TTC549 (cell line): ENCODE data around the gene UNC5C.

ENCODE experiments used
- FAIRE-seq: peaks from 2 replicates; lab custom pipeline; 2012; peaks lifted over from hg19 to GRCh38; lab: Jason Lieb, UNC

UNC5C gene

DNA sequence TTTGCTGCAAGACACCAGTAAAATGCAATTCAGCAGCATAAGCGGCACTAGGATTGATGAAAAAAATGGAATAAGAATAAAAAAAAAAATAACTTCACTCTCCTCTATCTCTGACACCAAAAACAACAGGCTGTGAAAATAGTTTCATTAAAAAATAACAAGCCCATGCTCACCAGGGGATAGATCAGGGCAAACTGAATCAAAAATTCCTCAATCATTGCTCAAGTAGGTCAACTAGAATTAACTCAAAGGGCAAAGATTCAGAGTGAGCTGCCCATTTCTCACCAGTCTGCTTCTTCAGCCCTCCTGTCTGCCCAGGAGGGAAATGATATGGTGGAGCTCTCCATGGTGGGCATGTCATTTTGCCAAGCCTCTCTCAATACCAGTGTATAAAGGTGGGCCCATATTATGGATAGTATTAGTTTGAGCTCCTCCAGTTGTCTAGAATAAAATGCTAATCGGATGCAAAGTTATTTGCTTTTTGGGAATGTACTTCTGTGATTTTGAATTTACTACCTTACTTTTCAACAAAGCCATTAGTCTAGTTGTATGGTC is 153.9 kb downstream of the UNC5C start:
- no peak for FAIRE-seq

DNA sequence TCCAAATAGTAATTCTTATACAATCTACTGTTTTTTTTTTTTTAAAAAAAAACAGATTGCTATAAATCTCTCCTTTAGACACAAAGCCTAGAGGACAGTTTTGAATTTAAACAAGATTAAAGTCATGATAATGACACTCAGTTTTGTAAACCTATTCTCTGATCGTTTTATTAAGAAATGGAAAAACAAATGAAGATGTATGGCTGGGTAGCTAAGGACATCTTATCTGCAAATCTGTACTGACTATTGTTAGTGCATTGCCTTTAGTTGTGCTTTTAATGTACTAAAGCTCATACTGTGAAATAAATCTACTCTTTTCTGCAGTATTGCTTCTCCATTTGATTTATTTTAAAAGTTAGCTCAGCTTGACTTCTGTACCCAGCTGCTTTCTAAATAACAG is 155.0 kb downstream of the UNC5C start:
- no peak for FAIRE-seq

DNA sequence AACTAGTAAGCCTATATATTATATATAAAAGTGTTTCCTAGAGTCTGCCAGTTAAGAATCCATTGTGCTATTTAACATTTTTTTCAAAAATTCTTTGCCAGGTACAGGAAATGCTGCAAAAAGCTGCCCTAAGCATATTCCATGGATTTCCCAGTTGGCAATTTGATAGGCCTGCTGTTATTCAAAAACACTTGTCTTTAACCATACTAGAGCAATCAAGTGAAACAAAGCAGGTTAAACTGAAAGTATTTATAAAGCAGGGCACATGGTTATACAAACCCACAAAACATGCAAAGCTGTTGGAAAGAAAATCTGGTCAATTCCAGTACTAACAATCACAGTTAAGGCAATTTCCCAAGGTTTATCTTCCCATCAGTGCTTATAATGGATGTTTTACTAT is 159.9 kb downstream of the UNC5C start:
- no peak for FAIRE-seq

DNA sequence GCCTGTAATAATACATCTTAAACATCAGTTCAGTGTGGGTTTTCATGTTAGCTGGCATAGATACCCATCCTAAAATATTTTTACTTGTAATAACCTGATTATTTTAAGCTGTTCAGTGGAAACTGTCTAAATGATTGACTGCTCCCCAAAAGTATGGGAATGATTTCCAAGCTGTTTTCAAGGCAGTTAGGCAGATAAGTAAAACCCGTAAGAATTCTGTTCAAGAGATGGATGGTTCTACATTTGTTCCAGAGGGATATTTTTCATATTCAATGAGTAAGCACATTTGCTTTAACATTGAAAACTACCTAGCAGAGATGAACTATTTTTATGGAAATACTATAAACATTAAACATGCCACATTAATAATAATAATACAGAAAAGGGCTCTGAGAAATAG is 161.1 kb downstream of the UNC5C start:
- no peak for FAIRE-seq

DNA sequence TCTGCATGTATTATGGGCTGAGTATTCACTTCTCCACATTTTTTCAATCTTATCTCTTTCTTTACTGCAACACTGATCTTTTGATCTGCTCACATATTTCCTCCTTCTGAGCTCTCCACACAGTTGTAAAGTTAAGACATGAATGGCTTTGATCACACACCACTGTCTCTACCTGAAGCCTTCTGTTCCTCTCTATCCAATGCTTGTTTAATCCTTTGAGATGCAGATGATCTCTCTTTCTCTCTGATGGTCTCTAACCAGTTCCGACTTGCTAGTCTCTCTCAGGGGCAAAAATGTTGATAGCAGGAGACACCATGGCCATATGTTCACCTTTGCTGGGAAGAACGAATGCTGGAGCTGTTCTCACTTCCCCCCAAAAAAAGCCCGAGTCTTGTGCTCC is 162.4 kb downstream of the UNC5C start:
- FAIRE-seq, result no peak

DNA sequence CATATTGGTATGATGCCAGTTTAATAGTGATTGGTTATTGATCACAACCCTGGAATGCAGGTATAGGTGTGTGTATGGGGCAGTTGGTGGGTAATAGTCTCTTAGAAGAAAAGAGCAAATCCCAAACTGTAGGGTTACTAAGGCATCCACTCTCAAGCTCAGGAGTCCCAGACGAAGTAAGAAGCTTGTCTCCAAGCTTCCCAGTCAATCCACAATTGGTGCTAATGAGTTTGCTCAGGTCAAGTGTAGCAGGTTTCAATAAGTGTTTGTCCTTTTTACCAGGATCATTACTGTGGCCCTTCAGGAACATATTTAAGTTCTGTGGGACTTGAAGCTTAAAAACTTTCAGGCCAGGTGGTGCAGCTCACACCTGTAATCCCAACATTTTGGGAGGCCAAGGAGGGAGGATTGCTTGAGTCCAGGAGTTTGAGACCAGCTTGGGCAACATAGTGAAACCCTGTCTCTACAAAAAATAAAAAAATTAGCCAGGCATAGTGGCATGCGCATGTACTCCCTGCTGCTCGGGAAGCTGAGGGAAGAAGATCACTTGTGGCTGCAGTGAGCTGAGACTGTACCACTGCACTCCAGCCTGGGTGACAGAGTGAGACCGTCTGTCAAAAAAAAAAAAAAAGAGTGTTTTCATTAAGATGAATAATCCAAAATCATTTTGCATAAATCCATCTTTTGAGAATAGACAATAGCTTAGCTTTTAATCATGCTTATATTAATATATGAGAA is 166.8 kb downstream of the UNC5C start:
- FAIRE-seq, result no peak

DNA sequence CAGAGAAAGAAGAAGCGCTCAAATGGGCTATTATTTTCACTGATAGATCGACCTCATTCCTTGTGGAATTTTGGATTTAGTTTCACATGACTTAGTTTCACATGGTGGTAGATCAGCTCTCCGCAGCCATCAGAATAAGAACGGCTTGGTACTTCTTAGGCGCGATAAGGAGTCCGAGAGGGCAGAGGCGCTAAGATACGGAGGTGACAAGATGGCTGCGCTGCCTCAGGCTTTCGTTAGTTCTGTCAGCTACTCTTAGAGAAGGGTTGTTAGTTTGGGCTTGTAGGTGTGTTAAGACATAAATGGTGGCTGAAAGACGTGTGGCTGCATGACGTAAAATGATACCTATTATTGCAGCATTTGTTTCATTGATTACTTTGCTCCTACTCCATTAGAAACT is 169.1 kb downstream of the UNC5C start:
- FAIRE-seq, result no peak

DNA sequence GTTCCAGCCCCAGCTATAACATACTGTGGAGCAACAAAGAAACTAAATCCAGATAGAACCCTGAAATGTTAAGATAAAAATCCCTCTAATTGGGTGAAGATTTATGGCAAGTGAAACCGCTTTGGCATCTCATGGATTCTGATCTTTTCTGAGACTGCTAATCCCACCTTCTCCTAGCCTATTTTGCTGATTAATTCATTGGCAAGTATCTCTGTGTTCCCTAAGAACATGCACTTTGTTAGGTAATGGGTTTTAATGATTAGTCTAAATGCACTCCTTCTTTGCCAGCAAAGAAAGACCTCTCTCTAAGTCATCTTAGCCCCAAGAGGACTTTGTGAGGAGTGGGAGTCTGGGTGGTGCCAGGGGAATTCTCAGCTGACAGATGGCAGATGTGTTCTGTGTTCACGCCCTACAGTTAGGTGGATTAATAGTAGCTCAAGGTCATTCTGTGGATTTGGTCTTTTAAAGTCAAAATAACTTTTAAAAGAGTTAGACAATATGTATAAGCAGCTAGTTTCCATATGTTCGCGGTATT is 171.3 kb downstream of the UNC5C start:
- no peak for FAIRE-seq

DNA sequence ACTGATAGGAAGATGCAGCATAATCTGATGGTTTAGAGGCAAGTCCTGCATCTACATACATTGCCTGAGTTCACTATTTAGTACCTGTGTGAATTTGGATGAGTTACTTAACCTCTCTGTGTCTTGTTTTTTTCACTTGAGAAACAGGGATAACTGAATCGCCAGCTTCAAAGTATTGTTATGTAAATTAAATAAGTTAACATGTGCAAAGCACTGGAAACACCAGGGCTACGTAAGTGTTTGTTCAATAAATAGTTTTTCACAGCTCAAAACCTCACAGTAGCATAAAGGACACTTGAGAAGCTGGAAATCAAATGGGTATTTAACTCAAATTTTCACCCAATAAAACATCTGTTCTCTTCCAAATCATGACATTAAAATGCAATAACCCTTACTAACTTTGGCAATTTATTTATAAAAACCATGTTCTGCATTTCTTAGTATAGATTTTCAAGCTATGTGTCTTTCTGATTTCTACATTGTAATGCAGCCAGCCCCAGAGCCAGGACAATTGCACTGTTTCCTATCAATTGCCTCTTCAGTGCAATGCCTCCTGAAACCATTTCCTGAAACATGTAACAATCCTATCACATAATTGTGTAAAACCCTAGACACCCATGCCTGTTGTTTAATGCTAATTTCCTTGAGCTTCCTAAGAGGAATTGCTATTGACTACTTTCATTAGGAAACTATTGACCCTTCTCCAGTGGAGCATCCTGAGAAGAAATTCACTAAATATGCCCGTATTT is 177.1 kb downstream of the UNC5C start:
- FAIRE-seq, result no peak

DNA sequence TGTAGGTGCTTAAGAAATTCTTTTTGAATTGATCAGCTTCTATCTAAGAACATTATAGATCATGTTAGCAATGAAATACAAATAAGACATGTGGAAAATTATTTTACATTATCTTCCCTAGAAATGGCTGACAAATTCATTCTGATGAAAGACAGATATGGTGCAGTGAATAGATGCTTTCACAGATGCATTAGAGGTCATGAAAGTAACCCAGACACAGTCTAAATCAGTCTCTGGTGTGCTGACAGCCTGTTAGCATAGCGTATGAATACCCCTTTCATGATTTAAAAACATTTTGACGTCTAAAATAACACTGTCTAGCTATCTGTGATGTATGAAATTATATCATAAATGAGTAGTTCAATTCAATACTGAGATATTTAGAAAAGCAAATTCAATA is 180.9 kb downstream of the UNC5C start:
- FAIRE-seq, result no peak

DNA sequence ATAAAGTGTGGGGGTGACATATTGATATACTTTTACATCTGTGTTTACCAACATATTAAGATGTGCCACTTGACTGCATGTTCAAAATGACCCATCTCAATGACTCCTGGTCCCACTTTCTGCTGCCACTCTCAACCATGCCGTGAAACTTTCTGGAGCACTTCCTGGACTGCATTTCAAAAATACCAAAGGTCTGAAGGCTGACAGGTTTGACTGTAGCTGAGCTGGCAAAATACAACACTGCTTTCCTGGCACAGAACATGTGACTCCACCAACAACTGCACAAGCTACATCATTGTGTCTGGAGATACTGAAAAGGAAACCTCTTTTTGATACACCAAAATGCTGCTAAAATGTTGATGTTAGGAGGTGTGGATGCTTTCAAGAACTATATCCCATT is 184.8 kb downstream of the UNC5C start:
- no peak for FAIRE-seq

DNA sequence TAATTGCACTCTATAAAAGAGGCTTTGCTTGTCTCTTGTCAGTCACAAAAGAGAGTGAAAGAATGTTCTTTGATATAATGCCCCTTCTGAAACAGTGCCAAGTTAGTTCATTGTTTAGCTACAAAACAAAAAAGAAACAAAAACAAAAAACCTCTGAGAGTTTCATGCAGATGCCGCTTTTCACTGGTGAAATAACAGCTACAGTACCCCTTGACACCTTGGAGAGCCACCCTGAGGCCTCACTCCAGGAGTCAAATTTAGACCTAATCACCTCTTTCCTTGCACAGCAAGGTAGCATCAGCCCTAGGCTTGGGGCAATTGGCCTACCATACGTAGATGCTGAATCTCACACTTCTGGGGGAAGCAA is 185.2 kb downstream of the UNC5C start:
- FAIRE-seq, result no peak

DNA sequence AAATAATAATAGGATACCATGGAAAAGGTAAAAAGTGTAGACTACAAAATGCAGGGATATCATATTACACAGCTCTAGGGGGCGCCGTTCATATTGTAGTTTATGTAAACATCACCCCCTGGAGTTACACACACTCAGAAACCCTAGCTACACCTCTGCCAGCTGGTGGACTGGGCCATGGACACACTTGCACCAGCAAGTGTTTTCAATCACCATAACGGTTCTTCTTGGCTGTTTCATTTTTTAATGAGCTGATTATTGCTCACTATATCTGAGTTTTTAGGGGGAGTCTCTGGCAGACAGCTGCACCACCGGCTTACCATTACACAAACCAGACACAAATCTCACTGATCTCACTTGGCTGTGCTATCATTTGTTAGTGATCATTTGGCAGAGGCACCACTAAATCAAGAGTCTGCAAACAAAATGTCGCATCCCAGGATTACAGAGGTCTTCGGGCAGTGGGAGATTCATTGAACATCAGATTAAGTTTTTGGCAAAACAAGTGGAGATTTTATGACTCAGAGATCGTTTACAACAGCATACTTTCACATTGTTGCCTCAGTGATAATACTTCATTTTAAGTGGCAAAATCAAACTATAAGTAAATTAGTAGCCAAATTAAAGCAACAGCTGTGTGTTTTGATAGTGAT is 185.7 kb downstream of the UNC5C start:
- FAIRE-seq, result no peak

DNA sequence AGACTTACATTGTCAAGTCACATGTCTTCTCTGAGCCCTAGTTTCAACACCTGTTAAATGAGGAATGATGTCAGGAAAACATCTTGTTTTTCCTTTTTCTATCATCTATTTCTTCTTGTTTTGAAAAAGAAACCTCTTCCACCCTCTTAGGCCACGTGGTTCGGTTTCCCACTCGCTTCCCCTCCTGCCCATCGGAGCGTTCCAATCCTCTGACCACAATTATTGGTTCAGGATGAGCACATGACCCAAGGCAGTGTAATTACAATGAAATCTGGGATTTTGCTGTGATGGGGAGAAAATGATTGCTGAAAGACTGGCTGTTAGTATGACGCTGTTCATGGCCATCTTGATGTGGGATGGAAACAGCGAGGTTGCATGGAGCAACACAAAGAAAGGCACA is 186.7 kb downstream of the UNC5C start:
- no peak for FAIRE-seq

DNA sequence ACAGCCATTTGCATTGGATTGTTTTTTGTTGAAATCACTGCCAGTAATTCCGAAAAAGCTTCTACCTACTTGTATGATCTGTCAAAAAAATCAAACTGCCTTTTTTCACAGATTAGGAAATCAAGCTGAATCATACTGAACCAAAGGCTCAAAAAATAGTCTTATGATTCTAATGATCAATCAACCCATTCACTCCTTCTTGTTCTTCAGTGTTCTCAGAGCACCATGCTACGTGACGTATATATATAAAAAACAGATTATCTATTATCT is 187.1 kb downstream of the UNC5C start:
- FAIRE-seq, result no peak

DNA sequence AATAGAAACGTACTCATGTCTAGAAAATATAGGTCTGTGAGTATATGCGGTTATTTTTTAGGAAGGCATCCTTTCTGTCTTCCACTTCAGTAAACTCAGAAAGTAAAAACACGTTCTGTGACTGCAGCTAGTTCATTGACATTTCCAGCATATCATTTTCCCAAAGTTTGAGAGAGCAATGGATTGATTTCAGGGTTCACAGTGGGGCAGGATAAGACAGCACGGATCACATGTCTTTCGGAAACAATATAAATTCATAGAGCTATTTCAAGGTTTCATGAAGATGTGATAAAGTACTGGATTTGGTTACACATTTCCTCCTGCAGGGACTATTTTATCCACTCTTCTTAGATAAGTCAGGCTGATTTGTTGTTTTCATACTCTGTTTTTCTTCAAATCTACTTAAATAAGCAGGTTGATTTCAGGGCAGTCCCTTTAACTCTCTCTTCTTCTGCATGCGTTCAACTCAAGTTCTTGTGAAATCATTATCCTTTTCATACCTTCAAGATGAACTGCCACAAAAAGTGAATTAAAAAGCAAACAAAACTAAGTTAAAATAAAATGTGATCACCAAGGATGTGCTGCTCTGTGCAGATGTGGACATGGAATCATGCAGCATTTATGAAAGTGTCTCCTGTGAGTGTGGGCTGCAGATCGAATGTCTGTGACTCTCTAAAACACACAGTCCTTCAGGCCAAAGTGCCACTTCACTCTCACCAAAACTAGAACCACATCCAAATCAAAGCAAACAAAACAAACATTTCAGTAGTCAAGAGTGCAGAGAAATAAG is 187.7 kb downstream of the UNC5C start:
- no peak for FAIRE-seq

DNA sequence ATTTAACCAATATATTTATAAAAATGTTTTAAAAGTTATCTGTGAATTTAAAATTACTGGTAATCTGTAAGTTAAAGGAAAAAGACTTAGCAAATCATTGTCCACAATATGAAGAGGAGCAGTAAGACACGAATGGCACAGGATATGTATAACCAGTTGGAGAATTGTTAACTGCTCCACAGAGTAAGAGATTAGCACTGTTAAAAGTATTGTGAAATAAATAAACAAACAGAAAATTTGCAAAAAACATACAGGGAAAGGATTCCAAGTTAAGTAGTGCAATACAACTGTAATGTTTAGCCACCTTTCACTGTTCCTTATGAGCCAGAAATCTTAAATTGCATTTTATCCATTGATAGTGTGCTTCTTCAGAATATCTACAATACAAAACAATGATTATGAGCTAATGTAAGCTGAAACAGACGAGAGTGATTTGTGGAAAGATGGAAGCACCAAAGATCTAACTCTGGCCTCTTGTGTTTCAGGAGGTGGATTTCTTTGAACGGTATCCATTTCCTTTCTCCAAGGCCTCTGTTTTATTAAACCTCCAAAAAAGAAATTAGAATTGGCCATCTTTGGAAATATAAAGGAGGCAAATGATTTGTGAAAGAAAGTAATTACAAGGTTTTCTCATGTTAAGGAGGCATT is 188.4 kb downstream of the UNC5C start:
- FAIRE-seq, result no peak

DNA sequence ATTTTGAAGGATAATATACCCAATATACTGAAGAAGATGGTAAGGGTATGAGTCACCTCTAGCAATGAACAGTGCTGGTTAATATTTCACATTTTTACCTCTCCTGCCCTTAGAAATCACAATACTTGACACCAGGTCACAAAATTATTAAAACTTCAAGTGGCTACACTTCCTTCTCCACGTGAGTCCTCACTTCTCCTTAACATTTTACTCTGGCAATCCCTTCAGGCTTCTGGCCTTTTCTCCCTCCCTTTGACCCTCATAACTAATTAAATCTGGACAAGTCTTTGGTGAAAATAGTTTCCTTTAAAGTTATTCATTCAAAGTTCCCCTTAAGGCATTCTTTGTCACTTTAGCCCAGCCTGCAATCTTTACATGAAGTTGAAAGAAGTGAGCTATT is 190.4 kb downstream of the UNC5C start:
- FAIRE-seq, result no peak

DNA sequence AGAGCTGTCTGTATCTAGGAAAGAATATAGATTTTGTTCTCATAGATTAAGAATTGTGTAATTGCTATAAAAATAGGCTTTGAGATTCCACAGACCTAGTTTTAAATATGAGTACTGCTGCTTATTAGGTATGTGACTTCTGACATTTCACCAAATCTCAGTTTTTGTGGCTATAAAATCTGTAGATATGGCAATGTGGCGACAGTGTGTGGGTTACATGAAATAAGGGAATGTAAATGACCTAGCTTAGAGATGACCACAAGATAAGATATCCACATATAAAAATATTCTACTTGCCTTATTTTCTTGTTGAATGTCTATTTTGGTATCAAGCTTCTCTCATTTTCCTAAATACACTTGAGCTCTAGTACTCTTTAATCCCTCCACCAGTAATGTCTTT is 193.8 kb downstream of the UNC5C start:
- no peak for FAIRE-seq

DNA sequence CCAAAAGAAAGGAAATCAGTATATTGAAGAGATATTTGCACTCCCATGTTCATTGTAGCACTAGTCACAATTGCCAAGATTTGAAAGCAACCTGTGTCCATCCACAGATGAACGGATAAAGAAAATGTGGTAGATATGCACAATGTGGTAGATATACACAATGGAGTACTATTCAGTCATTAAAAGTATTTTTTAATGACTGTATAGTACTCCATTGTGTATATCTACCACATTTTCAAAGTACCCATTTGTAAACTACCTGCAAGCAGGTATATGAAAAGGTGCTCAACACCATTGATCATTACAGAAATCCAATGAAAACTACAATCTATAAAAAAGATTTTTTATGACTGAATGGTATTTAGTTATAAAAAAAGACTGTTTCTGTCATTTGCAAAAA is 200.4 kb downstream of the UNC5C start:
- no peak for FAIRE-seq

DNA sequence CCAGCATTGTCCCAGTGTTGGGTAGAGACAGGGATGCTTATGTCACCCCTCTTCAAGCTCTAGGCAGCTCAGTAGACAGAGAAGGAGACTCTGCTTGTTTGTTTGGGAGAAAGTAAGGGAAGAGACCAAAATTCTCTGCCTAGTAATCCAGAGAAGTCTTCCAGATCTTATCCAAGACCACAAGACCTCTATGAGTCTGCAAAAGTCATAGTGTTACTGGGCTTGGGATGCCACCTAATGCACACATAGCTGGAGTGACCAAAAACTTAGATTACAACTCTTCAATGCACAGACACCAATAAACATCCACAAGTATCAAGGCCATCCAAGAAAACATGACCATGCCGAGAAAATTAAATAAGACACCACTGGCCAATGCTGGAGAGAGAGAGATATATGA is 205.5 kb downstream of the UNC5C start:
- FAIRE-seq, result no peak

DNA sequence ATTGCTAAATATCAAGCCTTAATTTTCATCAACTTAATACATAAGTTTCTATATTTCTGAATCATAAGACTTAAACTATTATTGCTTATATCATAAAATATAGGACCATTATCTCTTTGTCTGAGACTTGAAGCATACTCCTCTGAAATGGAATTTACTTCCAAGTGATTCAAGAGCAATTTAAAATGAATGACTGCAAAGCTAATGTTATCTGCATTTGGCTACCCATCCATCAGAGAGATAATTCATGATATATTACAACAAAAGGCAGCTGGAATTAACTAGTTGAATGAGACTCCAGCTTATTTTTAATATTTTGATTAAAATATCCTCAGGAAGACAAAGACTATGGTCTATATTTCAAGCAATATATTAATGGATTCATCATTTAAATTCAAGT is 208.6 kb downstream of the UNC5C start:
- no peak for FAIRE-seq
